Adrenal gland (tissue), 5 donors: ENCODE data around the gene CD44.

Source experiments
- CTCF ChIP-seq, 6 experiments: fragments of 450-650 bp in 4 of 6; fragments of 200-600 bp in 2 of 6; sonication (generic) in 1 of 6; IDR thresholded peaks; 1 replicate in 5 of 6; 2 replicates in 1 of 6; pipeline versions ENCODE4 v1.5.1 to v1.8.0; 2016 to 2021; ENCODE audit warnings: antibody characterized with exemption in 6 of 6, mild to moderate bottlenecking in 2 of 6, moderate library complexity in 1 of 6
- POLR2A ChIP-seq, 2 donors: fragments of 450-650 bp; IDR thresholded peaks; one replicate each; pipeline ENCODE4 v1.6.1; 2017; ENCODE audit warnings: antibody characterized with exemption in 2 of 2, mild to moderate bottlenecking in 2 of 2, moderate library complexity in 1 of 2
- donor health status: DM: no; HTN: no; CAD: no.

- TF ChIP-seq CTCF (IDR thresholded peaks at IDR 0.05): no peak
- no peak for TF ChIP-seq POLR2A (IDR thresholded peaks at IDR 0.05)
These were observed 7.9 kb upstream of the CD44 start for GRCh38 chr11:35131094-35131493.
